HFFc6 (cell line): ENCODE results near the gene PHLDB3. TPM values are rescaled to one million over a fixed set of nuclear protein-coding genes. Genes with fewer than 3 reads are reported as not detected.
"Not testable (repeated sequence)": the region's sequence is repeated elsewhere in the genome, so short reads cannot be mapped to it uniquely, and the experiment has no call there.

ENCODE experiments used
- DNase-seq: peaks from one replicate; pipeline ENCODE4 v3.0.0-alpha.2; 2018
- H3K27ac Mint-ChIP-seq: 2 replicates; pipeline ENCODE4 v1.8.0; 2020; ENCODE audit warnings: mild to moderate bottlenecking, mixed read lengths
- H3K27me3 Mint-ChIP-seq: 2 replicates; pipeline ENCODE4 v1.8.0; 2021; ENCODE audit warnings: mild to moderate bottlenecking, moderate library complexity, mixed read lengths; ENCODE audit not compliant: insufficient read depth
- H3K36me3 Mint-ChIP-seq: 2 replicates; pipeline ENCODE4 v1.8.0; 2021; ENCODE audit warnings: low read depth, mixed read lengths
- H3K4me1 Mint-ChIP-seq: 2 replicates; pipeline ENCODE4 v1.8.0; 2020; ENCODE audit warnings: low read depth, mixed read lengths
- H3K4me3 Mint-ChIP-seq: 2 replicates; pipeline ENCODE4 v1.8.0; 2020; ENCODE audit warnings: mild to moderate bottlenecking, moderate library complexity, mixed read lengths
- H3K9me3 Mint-ChIP-seq: 2 replicates; pipeline ENCODE4 v1.8.0; 2020; ENCODE audit warnings: mild to moderate bottlenecking, mixed read lengths
- CTCF ChIP-seq: fragments of 200-600 bp; sonication (generic); IDR thresholded peaks from 2 replicates; pipeline ENCODE4 v1.5.0; 2021; ENCODE audit warnings: antibody characterized with exemption, mild to moderate bottlenecking
- total RNA-seq, 6 experiments: library from RNA; stranded (reverse); fragmentation: NEBNext Ultra II Directional; extraction: Animal tissue kit (Norgen Biotek cat#: 25700); gene quantifications; 2 replicates in 1 of 6; 3 replicates in 5 of 6; pipeline ENCODE4 v1.2.3, GENCODE V29; 2021

Gene PHLDB3
- total RNA-seq, 6 experiments from 2014 or later, result 7.5 to 12.5 (median 11.7) TPM

- Mint-ChIP-seq H3K36me3 (no peaks in the 10 kb centered on the region), H3K4me1 (peaks cover 21% of the 10 kb centered on the region), H3K4me3 (no peak overlapping the region), H3K27ac (no peak overlapping the region), H3K9me3 (no peaks in the 10 kb centered on the region), H3K27me3 (peaks cover 16% of the 10 kb centered on the region)
- no peak for DNase-seq
- TF ChIP-seq CTCF, result no peak
Measured at GRCh38 chr19:43439709-43440063, 64.9 kb downstream of the PHLDB3 start.

DNA sequence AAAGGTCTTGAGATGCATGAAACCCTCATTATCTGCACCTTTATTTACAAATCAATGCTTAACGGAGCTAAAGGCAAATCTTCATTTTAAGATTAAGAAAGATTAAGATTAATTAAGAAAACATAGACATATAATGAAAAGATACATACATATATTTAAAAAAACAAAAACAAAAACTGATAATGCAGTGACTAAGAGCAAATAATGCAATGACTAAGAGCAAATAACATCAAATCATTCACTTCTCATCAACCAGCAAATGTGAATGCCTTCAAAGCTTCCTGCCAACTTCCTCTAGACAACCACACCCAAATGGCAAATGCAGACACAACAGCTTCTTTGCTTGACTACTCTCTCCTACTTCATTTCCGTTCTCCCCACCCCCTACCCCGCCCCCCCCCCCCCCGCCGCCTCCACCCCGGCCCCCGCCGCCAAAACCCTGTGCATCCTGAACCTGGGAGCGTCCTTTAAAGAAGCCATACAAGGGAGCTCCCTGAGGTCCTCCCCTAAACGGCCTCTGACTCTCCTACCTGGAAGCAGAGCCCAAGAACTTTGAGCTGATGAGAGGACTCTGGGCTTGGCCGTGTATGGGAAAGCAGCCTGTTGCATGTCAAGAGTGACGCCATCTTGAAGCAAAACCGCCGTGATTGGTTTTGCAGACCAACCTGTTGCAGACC is 65.4 kb downstream of the PHLDB3 start:
- Mint-ChIP-seq H3K27ac (peak overlapping the region; percentile 83), H3K27me3 (peaks cover 12% of the 10 kb centered on the region), H3K36me3 (no peaks in the 10 kb centered on the region), H3K4me3 (no peak overlapping the region), H3K9me3 (no peaks in the 10 kb centered on the region), H3K4me1 (peaks cover 21% of the 10 kb centered on the region)
- DNase-seq, result peak; percentile 4
- TF ChIP-seq CTCF, result no peak

DNA sequence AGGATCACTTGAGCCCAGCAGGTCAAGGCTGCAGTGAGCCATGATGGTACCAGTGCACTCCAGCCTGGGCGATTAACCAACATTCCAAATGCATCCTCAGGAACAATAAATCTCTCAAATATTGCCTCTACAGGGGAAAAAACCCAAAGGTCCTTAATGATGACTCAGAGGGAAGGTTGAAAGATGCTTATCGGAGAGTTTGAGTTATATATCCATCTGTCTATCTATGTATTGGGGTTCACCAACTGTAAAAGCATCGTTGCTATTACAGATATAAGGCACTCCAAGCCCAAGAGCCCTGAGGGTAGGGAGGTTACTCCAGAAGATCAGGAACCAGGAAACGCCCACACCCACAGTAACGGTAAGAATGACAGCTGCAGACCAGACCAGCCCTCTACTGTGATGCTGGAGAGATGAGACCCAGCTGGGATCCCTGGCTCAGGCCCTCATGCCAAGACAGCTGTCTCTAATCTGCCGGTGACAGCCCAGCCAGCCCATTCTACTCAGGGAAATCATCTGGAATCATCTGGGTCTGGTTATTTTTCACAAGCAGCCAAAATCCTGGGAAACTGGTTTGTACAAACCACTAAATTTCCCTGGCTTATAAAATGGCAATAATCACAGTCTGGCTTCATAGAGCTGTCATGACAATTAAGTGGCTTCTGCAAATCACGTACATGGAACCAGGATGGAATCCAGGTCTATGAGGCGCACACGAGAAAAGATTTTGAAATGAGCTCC is 66.1 kb downstream of the PHLDB3 start:
- no peak for TF ChIP-seq CTCF
- Mint-ChIP-seq H3K4me3 (no peak overlapping the region), H3K4me1 (peaks cover 21% of the 10 kb centered on the region), H3K9me3 (no peaks in the 10 kb centered on the region), H3K27ac (peak overlapping the region; percentile 83), H3K27me3 (peaks cover 10% of the 10 kb centered on the region), H3K36me3 (no peaks in the 10 kb centered on the region)
- DNase-seq, result peak; percentile 76

DNA sequence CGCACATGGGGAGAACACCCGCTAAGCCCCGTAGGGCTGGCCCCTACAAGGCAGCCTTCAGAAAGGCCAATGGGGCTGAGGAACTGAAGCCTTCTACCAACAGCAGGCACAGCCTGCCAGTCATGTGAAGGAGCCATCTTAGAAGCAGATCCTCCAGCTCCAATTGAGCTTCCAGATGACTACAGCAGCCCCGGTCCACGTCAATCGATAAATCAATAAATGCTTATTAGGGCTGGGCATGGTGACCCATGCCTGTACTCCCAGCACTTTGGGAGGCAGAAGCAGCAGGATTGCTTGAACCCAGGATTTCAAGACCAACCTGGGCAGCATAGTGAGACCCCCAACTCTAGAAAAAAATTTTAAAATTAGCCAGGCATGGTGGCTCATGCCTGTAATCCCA is 66.8 kb downstream of the PHLDB3 start:
- Mint-ChIP-seq H3K9me3 (no peaks in the 10 kb centered on the region), H3K27ac (no peak overlapping the region), H3K4me1 (peaks cover 29% of the 10 kb centered on the region), H3K36me3 (no peaks in the 10 kb centered on the region), H3K27me3 (peaks cover 7% of the 10 kb centered on the region), H3K4me3 (no peak overlapping the region)
- no peak for TF ChIP-seq CTCF
- no peak for DNase-seq

GRCh38 chr19:43437284-43437683 is 67.3 kb downstream of the PHLDB3 start:
- H3K36me3 Mint-ChIP-seq, H3K9me3 Mint-ChIP-seq, DNase-seq, H3K27me3 Mint-ChIP-seq, H3K4me3 Mint-ChIP-seq, H3K27ac Mint-ChIP-seq: not testable (repeated sequence)
- H3K4me1 Mint-ChIP-seq, result peaks cover 30% of the 10 kb centered on the region

DNA sequence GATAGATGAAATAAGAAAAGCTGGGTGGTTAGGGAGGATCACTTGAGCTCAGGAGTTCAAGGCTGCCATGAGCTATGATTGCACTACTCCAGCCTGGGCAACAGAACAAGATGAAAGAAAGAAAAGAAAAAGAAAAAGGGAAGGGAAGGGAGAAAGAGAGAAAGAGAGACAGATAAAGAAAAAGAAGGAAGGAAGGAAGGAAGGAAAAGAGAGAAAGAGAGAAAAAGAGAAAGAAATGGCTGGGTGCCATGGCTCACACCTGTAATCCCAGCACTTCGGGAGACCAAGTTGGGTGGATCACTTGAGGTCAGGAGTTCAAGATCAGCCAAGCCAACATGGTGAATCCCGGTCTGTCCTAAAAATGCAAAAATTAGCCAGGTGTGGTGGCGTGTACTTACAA is 68.8 kb downstream of the PHLDB3 start:
- H3K4me1 Mint-ChIP-seq, result peaks cover 33% of the 10 kb centered on the region
- H3K27ac Mint-ChIP-seq, result no peak overlapping the region
- no peak for DNase-seq
- no peak for TF ChIP-seq CTCF
- H3K27me3 Mint-ChIP-seq, result peaks cover 7% of the 10 kb centered on the region
- no peaks in the 10 kb centered on the region for H3K9me3 Mint-ChIP-seq
- no peaks in the 10 kb centered on the region for H3K36me3 Mint-ChIP-seq
- no peak overlapping the region for H3K4me3 Mint-ChIP-seq
